NCI-H2171 treated with DMSO at 0.1 percent for 48 hours (cell line): ENCODE results near the gene TRAK1.

ENCODE experiments used
- DNase-seq: peaks from one replicate; lab custom pipeline; 2025; lab: John Stamatoyannopoulos, UW

TRAK1 gene

DNA sequence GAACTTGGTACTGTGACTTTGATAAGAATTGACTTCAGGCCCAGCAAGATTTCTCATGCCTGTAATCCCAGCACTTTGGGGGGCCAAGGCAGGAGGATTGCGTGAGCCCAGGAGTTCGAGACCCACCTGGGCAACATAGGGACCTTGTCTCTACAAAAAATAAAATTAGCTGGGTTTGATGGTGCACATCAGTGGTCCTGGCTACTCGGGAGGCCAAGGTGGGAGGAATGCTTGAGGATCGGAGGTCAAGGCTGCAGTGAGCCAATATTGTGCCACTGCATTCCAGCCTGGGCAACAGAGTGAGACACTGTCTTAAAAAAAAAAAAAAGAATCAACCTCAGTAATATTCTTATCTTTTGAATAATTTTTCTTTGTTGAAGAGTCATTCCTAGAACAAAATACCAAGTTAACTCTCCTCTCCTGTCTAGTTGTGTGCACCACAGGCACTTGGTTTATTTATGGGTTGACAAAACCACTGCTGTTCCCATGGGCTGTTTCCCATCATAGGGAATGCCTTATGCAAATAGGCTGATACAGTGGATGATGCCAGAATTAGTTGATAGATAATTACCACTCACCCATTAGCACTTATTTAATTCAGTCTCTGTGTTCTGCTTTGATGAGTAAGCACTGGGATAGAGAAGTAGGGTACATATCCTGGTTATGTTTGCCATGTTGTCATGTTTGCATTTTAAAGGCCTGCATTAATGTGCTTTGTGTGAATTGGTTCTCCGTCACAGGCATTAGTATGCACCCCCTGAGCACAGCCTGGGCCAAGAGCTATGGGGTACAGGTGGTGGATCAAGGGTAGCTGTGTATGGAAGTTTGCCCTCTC, 32.9 kb downstream of the TRAK1 start:
- DNase-seq = no peak

DNA sequence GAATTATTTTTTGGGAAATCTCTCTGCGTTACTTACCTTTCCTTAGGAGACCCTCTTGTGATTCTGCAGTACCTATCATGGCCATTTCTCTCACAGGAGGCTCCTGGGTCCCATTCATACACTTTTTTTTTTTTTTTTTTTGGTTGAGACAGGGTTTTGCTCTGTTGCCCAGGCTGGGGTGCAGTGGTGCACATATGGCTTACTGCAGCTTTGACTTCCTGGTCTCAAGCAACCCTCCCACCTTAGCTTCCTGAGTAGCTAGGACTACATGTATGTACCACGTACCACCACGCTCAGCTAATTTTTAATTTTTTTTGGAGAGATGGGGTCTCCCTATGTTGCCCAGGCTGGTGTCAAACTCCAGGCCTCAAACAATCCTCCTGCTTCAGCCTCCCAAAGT, 36.1 kb downstream of the TRAK1 start:
- DNase-seq = no peak

DNA sequence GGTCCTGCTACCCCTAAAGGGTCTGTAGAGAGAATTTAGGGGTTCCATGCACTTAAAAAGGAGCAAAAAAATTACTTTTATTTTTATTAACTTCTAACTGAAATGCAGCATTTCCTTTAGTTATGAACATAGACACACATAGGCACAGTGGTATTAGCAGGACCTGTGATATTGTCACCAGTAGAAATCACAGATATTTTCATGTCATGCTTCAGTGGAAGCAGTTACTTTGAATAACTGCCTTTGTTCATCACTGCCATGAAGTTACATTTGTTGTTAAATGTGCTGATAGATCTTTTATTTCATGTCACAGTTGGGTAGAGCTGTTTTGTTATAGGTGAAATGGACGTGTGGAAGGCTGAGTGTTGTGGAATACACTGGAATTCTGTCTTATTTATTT, 37.4 kb downstream of the TRAK1 start:
- DNase-seq = no peak

DNA sequence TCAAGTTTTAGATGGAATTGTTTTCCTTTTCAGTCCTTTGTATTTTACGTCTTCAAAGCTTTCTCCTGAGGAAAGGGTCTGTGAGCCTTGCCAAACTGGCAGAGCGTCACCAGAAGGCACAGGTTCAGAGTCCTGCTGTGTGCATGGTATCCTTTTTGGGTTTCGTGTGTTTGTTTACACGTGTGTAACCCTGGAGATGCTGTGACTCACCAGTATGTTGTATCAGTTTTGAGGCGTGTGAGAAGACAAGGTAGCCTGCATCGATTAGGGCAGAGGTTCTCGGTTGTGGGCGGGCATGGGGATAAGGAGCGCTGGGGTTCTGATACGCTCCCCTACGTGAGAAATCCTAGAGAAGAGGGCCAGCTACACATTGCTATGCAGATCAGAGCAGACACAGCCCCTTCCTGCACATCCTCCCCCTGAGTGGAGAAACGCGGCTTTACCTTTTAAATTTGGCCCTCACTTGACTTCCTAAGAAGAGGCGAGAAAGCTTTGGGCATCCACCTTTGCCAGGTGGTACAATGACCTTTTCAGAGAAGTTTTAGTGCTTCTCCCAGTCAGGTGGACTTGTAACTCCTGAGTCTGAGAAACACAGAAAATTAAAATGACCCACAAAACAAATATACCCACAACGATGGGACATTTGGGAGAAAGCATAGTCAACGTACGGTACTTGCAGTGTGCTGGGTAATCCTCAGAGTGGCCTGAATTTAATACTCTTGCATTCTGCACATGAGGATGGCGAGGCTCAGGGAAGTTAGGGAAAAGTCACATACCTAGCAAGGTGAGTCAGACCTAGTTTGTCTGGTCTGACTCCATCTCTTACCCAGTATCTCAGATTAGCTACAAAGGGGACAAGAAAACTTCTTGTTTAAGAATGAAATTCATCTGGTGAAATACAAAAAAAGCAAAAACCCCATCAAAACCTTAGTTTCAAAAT, 38.1 kb downstream of the TRAK1 start:
- DNase-seq = no peak

DNA sequence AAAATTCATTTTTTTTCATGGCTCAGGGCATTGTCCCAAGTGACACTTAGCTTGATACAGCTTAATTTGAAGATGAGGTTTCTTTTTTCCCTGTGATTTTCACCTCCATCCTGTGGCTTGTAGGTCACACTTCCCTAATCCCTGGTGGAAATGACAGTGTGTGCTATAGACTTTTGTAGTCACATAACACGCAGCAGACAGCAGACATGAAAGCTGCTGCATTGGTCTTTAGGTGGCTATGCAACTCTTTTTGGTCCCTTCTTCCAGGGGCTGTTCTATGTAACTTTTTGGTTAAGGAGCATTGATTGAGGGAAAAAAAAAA, 38.8 kb downstream of the TRAK1 start:
- DNase-seq = no peak

DNA sequence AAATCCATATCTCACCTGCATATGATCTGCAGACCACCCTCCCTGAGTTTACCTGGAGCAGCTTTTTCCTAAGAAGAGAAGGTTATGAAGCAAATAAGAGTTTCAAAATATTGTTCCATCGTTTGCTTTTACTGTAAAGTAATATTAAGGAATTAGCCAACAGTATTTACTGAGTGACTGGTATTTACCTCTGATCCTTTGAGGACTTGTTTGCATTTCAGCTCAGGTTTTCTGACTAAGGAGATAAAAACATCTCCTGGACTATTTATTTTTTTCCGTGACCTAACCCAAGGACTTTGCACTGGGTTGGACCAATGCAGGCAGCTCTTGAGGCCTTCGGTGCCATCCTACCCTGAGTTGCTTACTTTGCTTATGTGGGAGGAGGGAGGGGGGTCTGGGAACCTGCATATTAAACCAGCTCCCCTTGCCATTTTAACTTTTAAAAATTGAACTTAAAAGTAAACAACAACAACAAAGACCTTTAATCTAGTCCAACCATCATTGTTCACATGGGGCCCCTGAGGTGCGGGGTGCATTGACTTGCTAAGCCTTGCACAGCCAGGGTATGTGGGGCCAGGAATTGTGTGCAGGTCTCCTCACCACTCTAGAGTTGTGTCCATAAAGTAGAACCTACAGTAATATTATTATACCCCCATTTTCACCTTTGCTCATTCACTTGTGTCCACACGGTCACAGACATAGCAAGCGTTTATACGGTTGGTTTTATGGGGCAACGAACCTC, 39.3 kb downstream of the TRAK1 start:
- DNase-seq = no peak

DNA sequence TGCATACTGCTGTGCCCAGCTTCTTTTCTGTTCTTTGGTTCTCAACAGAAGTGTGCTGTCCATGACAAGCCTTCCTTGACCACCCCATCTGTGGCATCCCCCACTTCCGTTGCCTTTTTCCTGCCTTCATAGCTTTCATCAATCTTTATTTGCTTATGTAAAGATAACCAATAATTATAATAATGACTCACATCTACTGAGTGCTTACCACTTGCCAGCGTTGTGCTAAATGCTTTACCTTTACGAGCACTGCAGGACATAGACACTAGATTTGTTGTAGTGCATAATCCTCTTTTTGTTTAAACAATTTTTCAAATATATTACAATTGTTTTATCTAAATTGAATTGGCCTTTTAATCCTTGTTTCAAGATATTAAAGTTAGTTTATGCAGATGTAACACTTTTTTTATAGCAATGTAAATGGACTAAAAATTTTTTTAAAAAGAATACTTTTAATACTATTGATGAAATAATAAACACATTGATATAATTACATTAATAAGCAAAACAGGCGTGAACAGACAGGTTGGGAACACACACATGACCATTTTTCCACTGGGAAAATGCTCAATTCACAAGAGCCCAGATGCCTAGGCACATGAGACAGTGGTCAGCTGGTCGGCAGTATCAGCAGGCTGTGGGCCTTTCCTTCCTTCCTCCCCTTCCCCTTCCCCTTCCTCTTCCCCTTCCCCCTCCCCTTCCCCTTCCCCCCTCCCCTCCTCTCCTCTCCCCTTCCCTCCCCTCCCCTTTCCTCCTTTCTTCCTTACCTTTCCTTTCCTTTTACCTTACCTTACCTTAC, 42.5 kb downstream of the TRAK1 start:
- DNase-seq = no peak

DNA sequence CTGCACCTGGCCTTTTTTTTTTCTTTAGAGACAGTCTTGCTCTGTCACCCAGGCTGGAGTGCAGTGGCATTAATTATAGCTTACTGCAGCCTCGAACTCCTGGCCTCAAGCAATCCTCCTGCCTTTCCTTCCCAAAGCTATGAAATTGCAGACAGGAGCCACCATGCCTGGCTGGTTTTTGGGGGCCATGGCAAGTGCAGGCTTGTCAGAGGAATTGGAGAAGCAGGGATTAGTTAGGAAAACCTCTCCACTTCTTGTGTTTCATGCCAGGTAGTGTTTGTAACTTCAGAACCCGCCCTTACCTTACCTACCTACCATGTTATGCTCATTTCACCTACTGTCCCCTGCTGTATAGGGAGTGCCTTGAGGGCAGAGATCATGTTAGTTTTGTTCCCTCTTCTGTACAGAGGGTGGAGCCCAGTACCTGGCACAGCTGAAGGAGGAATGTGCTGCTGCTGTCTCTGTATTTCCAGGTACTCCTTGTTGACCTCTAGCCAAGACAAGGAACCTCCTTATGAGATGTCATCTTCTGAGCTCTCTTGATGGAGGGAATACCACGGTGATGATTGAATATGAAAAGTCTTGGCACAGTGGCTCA, 43.8 kb downstream of the TRAK1 start:
- no peak for DNase-seq

DNA sequence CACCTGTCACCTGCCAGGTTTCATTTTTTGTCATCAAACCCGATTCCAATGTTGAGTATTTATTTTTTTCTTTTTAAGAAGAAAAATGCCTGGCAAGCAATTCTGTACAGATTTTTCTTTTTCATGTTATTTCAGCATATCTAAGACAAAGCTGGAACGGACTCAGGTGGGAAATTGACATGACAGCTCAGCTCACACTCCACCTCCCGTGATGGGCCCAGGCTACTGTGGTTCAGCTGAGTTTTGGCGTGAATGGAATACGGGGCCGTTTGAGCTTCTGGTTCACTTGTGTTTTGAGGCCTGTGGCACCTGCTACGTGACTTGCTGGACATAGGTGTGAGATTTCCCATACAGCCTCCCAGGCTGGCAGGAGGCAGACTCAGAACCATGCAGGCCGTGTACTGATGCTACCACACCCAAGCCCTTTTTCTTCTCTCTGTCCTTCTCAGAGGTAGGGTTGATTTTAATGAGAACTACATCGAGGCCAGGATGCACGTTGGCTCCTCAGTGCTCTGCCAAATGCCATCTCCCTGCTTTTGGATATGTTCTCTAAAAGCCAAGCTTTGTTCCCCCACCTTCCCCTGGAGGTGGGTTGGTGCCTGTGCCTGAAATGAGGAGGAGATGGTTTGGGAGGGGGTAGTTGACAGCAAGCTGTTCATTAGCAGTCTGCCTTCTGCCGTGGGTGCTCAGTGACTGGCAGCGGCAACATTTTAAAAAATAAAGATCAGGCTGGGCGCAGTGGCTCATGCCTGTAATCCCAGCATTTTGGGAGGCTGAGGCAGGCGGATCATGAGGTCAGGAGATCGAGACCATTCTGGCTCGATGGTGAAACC, 48.7 kb downstream of the TRAK1 start:
- no peak for DNase-seq

DNA sequence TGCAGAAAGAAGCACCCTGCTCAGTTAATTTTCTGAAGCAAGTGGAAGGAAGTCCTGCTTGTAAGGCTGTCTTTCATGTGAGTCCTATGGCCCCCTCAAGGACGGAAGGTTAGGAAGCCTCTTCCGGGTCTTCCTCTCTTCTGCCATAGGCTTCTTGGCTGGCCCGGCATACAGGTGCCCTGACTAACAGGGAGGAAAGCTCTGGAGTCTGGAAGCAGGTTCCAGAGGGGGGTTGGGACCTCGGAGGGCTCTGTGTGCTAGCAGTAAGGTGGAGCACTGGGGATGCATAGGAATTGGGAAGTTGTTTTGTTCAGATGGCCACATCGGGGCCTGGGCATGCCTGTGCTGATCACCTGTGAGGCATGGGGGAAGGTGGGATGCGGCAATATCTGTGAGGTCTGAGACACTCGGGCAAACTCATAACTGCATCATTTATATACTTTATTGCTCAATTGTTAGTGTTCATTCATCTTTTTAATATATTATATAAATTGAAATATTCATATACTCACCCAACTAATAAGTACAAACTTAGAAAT, 49.6 kb downstream of the TRAK1 start:
- DNase-seq = no peak

DNA sequence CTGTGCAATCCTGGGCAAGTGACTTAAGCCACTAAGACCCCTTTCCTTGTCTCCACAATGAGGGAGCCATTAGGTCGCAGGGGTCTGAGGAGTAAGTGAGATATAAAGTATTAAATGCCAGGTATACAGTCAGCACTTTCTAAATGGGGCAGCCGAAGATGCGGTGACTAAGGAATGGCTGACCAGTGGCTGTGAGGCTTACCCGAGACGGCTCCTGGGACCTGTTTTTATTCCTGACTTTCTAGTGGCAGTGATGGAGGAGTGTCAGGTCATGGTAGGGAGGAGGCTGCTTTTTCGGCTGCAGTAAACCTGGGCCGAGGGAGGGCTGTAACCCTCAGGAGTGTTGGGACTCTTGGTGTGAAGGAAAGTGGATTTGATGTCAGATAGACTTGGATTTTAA, 52.3 kb downstream of the TRAK1 start:
- DNase-seq = no peak

DNA sequence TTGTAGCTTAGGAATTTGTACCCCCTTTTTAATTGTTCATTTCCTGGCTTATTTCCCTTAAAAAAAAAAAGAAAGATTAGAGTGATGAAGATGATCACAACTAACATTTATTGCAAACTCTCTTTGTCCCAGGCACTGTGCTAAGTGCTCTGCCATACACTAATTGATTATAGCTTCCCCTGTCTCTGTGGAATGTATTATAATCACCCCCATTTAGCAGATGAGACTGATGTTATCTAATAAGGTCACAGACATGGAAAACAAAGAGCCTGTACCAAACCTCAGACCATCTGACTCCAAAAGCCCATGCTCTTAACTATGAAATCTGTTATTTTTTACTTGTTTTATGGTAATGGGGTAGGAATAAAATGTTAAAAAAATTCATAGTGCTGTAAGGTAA, 53.1 kb downstream of the TRAK1 start:
- DNase-seq = no peak

DNA sequence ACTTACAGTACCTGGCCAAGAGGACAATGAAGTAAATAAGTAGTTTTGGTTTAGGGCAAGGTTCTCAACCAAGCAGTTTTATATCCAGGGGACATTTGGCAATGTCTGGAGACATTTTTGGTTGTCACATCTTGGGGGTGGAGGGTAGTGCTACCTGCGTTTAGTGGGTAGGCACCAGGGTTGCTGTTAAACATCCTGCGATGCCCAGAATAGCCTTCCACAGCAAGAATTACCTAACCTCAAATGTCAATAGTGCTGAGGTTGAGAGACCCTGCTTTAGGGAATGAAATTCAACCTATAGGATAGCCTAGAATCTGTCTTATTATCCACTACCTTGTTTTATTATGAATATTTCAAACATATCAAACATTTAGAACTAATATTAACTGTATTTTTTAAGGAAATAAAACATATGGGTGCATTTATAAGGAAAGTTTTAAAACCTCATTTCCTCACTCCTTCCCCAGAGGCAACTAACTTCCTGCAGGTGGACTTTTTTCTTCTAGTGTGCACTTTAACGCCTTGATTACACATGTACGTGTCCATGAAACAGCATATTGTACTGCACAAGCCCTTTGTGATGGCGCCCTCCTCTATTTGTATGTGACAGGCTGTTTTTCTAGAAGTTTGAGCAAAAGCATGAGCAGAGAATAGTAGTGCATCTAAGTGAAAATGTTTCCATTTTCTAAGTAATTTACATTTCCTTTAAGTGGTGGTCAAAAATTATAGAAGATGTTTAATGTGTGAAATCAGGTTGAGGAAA, 57.1 kb downstream of the TRAK1 start:
- DNase-seq = no peak

DNA sequence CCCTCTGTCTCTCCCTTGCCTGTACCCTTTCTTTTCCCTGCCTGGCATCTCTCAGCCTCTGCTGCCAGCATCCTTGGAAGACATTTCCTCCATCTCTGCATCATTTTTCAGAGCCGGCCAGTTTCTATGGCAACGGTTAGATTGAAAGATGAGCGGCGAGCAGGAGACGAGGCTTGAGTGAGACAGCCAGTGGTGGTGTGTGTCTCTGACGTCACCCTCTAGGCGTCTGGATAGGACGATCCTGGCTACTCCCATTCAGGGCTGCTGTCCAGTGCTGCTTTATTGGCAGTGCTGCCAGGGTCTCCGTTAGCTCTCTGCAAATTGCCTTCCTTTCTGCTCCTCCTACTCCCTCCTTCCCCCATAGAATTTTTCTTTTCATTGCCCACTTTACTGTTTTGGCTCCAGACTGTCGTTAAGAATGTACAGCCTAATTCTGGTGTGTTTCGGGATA, 57.9 kb downstream of the TRAK1 start:
- DNase-seq = no peak

DNA sequence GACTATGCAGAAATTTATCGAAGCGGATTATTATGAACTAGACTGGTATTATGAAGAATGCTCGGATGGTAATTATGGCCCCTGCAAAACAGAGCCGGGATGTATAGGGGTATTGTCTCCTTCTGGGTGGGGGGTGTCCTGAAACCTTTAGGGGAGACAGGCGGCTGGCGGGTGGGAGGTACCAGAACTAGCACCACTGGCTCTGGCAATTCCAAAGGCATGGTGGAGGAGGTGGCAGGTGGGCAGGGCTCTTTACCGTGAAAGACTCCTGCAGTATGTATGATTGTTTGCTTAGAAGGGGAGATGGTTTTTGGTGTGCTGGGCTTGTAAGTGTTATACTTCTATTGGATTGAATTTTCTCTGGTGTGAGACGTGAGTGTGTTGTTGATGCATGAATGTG, 58.4 kb downstream of the TRAK1 start:
- no peak for DNase-seq

DNA sequence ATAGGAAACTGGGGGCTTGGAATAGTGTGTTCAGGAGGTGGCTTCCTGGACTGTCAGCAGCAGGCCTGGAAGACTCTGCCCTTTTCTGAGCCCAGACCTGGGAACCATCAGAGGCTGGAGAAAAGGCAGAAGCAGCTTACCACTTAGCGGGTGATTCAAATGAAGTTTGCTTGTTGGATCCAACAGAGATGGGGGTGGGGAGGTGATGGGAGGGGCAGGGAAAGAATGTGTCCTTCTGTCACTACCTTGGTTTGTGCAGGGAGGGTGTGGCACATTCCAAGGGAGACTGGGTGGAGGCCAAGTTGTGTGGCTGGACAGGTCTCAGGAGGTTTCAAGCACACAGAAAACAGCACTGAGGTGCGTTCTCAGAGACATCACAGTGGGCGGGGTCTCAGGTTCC, 58.8 kb downstream of the TRAK1 start:
- no peak for DNase-seq

DNA sequence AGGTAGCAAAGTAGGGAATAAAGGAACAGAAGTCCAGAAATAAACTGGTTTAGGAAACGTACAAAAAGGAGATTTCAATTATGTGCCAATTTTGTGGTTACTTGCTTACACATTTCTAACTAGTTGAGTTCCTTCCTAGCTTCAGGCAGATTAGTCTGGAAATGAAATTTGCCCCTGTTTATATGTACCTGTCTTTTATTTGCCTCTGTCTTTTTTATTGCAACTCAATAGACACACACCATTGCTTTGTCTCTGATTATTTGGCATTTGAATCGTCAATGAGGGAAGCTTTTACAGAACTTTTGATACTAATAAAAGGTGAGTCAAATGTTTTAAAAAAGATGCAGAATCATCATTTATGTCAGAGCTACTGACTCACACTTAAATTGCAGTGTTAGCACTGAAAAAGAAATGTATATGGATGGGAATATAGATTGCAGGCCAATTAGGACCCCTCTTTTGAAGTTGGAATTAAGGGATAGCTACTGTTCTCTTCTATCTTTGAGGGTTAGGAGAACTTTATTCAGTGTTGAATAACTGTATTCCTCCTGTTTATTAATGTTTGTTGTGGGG, 60.5 kb downstream of the TRAK1 start:
- no peak for DNase-seq

DNA sequence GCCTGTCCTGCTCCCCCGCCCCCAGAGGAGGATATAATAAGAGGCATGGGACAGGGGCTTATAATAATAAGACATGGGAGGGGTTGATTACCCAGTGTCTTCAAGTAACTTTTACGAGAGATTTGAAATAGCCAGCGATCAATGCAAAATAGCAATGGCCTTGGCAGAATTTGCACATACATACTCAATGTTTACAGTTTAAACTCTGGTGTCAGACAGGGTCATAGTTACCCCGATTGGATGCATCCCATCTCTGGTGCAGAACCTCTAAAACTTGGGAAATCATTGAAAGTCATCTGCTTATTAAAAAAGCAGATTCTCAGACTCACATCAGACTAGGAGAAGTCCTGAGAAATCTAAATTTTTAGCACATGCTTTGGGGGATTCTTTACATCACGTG, 61.0 kb downstream of the TRAK1 start:
- DNase-seq = no peak

DNA sequence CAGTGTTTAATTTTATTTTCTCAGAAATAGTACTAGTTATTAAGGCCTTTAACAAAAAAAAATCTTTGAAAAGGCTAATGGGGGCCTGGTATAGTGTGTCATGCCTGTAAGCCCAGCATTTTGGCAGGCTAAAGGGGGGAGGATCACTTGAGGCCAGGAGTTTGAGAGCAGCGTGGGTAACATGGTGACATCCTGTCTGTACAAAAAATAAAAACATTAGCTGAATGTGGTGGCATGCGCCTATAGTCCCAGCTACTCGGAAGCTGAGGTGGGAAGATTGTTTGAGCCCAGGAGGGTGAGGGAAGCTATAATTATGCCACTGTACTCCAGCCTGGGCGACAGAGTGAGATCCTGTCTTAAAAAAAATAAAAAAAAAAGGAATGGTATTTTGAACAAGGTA, 61.9 kb downstream of the TRAK1 start:
- no peak for DNase-seq
